Renal cortex interstitium (tissue), 11 donors: Measurements from ENCODE around the gene RAB3B. TPM values are rescaled to one million over a fixed set of nuclear protein-coding genes. Genes with fewer than 3 reads are reported as not detected.
"Not testable (repeated sequence)": the region's sequence is repeated elsewhere in the genome, so short reads cannot be mapped to it uniquely, and the experiment has no call there.

Experiments used
- DNase-seq, 11 donors: peaks; one replicate each; pipeline ENCODE4 v3.0.0-alpha.2; 2013; ENCODE audit warnings: low read depth in 9 of 11, low spot score in 4 of 11; ENCODE audit errors: extremely low read depth in 1 of 11
- polyA plus RNA-seq, 3 donors: library from polyadenylated mRNA; unstranded; fragments of 120-200 nt; gene quantifications; one replicate each; pipeline ENCODE4 v1.2.1, GENCODE V29; 2013; ENCODE audit not compliant: insufficient read length in 3 of 3

Gene RAB3B
- polyA plus RNA-seq, 3 donors, result 5.0 to 6.1 (median 5.4) TPM

DNA sequence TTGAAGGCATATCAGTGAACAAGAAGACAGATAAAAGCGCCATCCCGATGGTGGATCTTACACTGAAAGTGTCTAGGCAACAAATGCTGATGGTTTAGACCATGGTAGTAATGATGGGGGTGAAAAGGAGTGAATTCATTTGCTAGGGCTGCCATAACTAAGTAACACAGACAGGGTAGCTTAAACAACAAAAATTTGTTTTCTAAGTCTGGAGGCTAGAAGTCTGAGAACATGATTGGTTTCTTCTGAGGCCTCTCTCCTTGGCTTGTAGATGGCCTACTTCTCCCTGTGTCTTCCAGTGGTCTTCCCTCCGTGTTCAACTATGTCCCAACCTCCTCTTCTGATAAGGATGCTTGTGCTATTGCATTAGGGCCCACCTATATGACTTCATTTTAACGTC, 13.4 kb upstream of the RAB3B start:
- DNase-seq, result no peak

DNA sequence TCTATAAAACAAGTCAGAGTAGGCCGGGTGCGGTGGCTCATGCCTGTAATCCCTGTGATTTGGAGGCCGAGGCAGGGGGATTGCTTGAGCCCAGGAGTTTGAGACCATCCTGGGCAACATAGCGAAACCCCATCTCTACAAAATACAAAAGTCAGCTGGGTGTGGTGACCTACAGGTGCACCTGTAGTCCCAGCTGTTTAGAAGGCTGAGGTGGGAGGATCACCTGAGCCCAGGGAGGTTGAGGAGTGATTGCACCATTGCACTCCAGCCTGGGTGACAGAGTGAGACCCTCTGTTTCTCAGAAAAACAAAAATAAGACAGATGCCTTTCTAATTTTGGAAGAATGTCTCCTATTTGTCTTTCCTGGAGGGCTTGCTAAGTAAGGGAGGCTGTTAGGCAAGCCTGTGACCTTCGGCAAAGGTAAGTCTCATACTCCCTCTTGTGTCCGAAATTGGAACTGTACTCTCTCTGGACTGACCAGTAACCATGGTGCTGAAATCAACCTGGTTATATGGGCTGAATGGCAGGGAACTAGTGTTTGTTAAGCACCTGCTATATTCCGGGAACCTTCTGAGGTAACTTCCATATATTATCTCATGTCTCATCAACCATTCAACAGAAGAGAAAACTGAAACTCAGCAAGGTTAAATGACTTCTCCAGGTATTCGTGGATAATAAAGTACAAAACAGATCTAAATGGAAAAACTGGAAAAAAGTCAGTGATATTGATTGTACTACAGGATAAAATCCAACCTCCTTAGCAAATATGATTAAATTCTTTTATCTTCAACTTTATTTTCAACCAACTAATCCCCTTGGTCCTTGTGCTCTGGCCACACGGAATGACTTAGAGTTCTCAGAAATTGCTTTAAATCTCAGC, 11.8 kb upstream of the RAB3B start:
- peak; percentile 72 to 91 (median 82) for DNase-seq

DNA sequence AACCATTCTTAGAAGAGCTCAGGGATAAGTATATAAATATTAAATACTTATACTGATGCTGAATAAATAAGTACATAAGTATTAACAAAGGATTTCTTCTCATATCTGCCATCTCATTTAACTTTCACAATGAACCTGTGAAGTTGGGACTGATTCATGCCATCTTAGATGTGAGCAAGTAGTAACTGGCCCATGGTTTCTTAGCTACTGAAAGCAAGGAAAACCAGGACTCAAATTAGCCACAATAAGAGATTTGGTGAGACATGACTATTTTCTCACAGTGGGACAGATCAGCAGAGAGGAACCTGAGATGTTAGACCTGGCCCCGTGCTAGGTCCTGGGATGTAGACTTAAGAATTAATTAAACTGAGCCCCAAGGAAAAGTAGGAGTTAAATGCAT, 8.2 kb upstream of the RAB3B start:
- DNase-seq, result no peak

DNA sequence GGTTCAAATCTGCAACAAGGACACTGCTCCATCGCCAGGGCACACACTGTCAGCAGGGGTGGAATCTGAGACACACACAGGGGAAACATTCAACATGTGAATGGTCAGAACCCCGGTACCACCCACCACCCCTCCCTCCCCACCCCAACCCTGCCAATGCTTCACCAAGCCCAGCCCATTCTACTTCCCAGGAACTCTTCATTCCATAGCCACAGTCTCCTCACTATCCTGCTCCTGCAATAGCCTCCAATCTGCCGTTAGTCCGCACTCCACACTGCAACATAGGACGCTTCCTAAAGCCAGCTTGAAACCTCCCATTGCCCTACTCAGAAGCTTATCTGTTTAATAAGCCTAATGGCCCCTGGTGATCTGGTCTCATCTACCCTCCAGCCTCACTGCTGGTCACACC, 7.5 kb upstream of the RAB3B start:
- DNase-seq, result no peak

DNA sequence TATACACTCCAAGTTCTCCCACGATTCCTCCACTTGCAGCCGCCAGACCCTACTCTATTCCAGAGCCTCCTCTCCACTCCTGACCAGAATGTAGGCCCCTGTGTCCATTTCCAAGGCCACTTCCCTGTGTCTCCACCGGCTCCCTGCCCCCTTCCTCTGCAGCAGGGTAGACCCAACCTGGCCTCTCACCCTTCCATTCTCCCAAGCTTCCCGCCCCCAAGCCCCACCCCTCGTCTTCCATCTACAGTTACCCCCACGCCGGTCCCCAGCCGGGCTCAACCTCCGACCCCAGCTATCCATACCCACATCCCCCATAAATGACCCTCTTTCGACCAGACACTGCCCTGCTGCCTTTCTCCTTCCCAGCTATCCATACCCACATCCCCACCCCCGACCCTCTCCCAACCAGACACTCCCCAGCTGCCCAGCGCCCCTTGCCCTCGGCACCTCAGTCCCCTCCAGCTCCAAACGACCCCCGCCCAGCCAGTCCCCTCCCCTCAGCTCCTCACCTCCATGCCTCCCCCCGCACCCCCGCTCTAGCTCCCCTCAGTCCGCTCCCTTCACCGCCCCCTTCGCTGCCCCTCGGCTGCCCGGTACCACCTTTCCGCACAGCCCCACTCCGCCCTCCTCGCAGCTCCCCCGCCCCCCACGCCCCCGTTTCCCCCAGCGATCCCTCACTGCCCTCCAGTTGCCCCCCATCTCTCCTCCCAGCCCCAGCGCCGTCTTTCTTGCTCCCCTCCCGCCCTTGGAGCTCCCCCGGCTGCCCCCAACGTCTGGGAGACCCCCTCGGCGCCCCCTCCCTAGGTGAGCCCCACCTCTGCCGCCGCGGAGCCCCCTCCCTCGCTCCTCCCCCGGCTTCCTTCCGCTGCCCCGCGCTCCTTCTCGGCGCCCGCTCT, 670 bp downstream of the RAB3B start:
- peak in 1 of 11 donors; percentile 16 for DNase-seq

DNA sequence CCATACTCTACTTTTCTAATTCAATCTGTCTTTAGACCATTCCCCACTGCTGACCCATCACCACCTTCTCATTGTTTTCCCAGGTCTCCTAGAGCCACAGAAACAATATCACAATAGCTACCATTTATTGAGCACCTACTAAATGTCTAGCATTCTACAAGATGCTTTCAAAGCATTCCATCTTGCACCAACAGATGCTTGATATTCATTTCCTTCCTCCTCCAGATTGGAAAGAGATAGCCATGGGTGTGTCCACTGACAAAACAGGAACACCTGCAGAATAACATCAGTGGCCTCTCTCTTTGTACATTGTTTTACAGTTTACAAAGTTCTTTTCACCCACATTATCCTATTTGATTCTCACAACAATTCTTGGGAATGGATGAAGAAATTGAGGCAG, 2.2 kb downstream of the RAB3B start:
- DNase-seq, result no peak

DNA sequence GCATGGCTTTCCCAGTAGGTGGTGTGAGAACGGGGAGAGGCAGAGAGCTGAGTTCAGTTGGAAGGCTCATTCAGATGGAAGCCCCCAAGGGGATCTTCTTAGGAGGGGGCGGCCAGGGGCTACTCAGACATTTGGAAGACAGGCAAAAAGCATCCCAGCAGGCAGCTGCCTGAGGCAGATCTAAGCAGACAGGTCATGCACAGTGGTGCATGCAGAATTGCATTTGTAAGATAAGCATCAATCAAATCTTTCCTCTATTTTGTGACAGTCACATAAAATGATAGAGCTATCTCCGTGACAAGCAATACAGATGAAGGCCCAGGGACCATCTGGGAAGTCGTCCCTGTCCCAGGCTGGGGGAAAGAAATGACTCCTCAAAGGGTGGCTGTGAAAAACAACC, 3.8 kb downstream of the RAB3B start:
- DNase-seq, result no peak

DNA sequence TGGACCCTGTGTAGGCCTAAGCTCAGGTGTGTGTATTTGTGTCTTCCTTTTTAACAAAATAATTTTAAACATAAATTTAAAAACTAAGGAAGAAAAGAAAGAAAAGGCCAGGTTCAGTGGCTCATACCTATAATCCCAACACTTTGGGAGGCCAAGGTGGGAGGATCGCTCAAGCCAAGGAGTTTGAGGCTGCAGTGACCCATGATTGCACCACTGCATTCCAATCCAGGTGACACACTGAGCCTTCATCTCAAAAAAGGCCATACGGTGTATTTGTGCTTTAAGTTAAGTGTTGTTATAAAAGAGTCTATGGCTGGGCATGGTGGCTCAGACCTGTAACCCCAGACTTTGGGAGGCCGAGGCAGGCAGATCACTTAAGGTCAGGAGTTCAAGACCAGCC, 8.3 kb downstream of the RAB3B start:
- no peak for DNase-seq

DNA sequence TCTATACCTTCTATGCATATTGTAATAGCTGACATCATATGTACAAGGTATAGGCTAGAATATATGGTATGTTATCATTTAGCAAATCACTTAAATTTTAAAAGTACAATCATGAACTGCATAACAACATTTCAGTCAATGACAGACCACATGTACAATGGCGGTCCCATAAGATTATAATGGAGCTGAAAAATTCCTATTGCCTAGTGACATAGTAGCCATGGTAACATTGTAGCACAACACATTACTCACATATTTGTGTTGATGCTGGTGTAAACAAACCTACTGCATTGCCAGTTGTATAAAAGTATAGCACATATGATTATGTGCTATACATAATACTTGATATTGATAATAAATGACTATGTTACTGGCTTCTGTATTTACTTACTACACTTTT, 8.9 kb downstream of the RAB3B start:
- no peak for DNase-seq

DNA sequence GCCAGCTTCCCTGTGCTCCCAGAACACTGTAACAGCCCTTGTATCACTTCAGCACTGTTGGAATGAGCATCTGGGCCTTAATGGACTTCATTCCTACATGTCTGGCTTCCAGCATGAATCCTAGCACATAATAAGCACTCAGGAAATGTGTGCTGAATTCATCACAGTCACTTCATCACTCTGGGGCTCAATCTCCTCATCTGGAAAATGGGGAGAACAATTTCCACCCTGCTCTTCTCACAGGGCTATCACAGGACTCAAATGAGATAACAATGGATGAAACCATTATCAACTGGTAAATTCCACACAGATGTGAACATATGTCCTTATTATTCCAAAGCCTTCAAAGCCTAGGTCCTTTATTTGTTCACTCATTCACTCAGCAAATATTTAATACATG, 12.4 kb downstream of the RAB3B start:
- no peak for DNase-seq

DNA sequence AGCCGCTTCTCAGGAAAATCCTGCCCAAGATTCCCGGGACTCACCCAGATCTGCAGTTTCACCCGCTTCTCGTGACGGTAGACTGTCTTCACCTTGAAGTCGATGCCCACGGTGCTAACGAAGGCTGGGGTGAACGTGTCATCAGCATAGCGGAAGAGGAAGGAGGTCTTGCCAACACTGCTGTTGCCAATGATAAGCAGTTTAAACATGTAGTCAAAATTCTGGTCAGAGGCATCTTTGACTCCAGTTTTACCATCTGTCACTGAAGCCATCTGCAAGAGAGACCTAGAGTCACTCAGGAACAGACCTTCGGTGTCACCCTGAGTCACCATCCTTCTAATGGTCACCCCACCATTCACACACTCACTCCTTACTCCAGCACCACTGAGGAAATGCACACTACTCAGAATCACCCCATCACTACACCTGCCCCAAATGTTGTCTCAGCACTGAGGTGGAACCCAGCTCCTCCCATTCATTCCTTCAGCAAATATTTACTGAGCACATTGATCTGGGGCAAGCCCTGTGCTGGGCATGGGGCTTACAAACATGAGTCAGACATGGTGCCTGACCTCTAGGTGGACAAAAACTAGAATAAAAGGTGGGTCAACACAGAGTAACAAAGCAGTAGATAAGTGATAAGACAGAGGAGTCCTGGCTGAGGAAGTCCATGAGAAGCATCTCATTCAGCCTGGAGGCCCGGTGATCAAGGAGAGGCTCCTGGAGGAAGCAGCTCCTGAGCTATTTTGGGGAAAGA, 13.5 kb downstream of the RAB3B start:
- no peak for DNase-seq

DNA sequence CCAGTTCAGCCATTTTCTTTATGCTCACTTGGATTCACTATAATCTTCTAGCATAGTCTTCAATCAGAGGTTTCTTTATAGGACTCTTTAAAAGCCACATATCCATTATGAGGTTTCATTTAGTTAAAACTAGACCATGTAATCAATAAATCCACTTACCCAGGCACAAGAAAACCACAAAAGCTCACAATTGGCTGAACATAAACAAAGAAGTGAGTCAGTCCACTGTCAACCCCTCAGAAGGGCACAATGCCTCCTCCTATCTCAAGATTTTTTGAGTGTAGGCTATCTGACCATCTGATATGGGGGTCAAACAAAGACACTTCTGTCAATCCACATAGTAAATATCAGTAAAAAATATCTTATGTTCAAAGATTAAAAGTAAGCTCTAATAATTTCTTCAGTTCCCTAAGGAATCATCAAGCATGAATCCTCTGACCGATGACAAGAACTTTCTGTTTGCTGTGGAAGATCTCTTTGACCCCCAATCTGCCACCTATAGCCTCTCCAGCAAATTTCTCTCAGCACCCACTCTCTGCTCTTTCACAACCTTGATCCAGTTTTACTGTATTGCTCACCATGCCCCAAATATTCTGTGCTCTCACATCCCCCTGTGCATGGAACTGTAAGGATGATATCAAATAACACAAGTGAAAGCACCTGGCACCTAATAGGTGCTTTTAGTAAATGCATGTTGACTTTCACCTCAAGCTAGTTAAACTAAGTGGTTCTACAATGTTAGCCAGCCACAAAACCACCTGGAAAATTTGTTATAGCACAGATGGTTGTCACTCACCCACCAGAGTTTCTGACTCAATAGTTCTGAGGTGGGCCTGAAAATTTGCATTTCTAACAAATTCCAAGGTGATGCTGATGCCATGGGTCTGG, 16.7 kb downstream of the RAB3B start:
- DNase-seq, result no peak

DNA sequence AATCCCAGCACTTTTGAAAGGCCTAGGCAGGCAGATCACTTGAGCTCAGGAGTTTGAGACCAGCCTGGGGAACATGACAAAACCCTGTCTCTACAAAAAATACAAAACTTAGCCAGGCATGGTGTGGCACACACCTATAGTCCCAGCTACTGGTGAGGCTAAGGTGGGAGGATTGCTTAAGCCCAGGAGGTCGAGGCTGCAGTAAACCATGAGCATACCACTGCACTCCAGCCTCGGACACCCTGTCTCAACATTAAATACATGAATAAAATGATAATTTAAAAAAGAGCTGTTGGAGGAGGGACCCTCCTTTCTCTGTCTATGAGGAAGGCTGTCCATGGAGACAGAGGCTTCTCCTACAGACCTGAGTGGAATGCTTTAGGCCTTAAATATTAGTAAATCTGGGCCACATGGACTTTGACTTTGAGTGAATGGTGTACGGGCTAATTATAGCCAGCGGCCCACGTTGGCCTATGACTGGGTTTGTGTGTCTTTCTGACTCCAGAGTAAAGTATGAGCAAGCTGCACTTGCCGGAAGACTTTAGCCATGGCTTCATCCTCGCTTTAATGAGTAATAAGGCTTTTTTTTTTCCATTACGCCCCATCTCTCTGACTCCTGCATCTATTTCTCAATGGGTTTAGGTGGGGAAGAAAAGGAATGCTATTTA, 21.3 kb downstream of the RAB3B start:
- no peak for DNase-seq

DNA sequence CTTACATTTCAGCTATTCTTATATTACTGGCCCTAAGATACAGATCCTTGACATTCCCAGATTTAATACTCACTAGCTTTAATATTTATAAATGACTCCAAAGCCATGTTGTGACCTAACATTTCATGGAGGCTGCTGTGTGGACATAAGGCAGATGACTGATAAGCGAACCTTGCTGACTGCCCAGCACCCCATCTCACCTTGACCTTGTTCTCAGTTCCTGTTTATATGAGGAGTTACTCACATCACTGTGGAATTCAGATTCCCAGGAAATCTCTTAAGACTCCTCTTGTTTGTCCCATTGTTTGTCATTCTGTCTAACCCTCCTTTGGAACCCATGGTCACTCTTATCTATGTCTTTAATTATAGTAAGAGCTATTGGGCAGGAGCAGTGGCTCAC, 21.9 kb downstream of the RAB3B start:
- no peak for DNase-seq

DNA sequence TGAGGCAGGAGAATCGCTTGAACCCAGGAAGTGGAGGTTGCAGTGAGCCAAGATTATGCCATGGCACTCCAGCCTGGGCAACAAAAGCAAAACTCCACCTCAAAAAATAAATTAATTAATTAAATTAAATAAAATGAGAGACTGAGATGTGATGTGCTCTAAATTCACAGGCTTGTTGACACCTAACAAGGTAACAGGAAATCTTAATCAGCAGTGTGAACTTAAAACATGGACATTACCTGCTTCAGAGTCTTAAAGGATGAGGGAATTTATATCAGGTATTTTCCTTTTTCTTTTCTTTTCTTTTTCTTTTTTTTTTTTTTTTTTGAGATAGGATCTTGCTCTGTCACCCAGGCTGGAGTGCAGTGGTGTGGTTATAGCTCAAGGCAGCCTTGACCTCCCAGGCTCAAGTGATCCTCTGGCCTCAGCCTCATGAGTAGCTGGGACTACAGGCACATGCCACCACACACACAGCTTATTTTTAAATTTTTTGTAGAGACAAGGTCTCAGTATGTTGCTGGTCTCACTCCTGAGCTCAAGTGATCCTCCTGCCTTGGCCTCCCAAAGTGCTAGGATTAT, 23.2 kb downstream of the RAB3B start:
- DNase-seq, result not testable (repeated sequence)

DNA sequence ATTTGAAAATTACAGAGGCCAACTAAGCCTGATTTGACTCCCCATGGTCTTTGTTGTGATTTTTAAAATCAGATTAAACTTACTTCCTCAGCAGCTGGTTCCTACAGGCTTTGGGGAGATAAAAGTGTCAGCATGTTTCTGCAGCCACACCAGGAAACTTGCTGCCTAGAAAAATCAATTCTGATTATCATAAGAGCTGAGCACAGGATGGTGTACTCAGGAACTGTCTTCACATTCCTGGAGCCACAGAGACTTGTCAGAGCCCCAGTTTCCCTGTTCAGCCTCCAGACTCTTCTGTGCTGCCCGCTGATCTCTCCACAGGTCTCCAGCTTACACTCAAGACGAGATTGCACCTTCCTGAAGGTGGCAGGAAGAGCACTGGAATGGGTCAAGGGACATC, 23.9 kb downstream of the RAB3B start:
- DNase-seq, result no peak

DNA sequence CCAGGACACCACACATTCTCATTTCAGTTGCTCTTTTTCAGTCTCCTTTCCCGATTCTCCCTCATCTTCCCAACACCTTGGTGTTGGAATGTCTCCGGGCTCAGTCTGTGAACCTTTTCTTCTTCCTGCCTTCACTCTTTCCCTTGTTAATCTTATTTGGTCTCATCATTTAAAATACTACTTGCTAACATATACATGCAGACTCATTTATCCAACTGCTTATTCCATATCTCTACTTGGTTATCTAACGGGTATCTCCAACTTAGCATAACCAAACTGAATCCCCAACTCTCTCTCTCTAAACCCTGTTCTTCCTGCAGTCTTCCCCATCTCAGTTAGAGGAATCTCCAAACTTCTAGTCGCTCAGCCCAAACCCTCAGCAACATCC, 26.2 kb downstream of the RAB3B start:
- no peak for DNase-seq
